GM18873 (cell line): Measurements from ENCODE around the gene TTC34.
"Not testable (repeated sequence)": the region's sequence is repeated elsewhere in the genome, so short reads cannot be mapped to it uniquely, and the experiment has no call there.

ENCODE experiments used
- ATAC-seq: cut with Tn5 transposase; IDR thresholded peaks from one replicate; pipeline ENCODE4 v1.9.1; 2021; ENCODE audit warnings: mild to moderate bottlenecking, moderate library complexity, moderate number of reproducible peaks; ENCODE audit not compliant: unreplicated experiment, low FRiP score

Gene TTC34

GRCh38 chr1:2686091-2686863, 115.2 kb downstream of the TTC34 start:
- ATAC-seq: not testable (repeated sequence)

- not testable (repeated sequence) for ATAC-seq
Observed at GRCh38 chr1:2685671-2686070, 115.8 kb downstream of the TTC34 start.

GRCh38 chr1:2684878-2685277, 116.6 kb downstream of the TTC34 start:
- ATAC-seq: not testable (repeated sequence)

DNA sequence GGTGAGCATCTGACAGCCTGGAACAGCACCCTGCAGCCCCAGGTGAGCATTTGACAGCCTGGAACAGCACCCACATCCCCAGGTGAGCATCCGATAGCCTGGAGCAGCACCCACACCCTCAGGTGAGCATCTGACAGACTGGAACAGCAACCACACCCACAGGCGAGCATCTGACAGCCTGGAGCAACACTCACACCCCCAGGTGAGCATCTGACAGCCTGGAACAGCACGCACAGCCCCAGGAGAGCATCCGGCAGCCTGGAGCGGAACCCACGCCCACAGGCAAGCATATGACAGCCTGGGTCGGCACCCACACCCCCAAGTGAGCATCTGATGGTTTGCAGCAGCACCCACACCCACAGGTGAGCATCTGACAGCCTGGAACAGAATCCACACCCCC, 117.5 kb downstream of the TTC34 start:
- not testable (repeated sequence) for ATAC-seq

DNA sequence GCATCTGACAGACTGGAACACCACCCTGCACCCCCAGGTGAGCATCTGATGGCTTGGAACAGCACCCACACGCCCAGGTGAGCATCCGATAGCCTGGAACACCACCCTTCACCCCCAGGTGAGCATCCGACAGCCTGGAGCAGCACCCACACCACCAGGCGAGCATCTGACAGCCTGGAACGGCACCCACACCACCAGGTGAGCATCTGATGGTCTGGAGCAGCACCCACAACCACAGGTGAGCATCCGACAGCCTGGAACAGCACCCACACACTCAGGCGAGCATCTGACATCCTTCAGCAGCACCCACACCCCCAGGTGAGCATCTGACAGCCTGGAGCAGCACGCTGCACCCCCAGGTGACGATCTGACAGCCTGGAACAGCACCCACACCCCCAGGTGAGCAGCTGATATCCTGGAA, 118.2 kb downstream of the TTC34 start:
- ATAC-seq: not testable (repeated sequence)

GRCh38 chr1:2682879-2683278, 118.6 kb downstream of the TTC34 start:
- ATAC-seq: not testable (repeated sequence)

DNA sequence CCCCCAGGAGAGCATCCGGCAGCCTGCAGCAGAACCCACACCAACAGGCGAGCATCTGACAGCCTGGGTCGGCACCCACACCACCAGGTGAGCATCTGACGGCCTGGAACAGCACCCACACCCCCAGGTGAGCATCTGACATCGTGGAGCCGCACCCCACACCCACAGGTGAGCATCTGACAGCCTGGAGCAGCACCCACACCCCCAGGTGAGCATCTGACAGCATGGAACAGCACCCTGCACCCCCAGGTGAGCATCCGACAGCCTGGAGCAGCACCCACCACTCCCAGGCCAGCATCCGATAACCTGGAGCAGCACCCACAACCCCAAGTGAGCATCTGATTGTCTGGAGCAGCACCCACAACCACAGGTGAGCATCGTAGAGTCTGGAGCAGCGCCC, 124.8 kb downstream of the TTC34 start:
- ATAC-seq: not testable (repeated sequence)

DNA sequence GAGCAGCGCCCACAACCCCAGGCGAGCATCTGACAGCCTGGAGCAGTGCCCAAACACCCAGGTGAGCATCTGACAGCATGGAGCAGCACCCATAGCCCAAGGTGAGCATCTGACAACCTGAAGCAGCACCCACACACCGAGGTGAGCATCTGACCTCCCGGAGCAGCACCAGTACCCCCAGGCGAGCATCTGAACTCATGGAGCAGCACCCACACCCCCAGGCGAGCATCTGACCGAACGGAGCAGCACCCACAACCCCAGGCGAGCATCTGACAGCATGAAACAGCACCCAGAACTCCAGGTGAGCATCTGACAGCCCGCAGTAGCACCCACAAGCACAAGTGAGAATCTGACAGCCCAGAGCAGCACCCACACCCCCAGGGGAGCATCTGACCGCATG, 129.8 kb downstream of the TTC34 start:
- not testable (repeated sequence) for ATAC-seq

GRCh38 chr1:2659806-2660205, 141.7 kb downstream of the TTC34 start:
- ATAC-seq: not testable (repeated sequence)

- not testable (repeated sequence) for ATAC-seq
Observed at GRCh38 chr1:2657909-2658308, 143.6 kb downstream of the TTC34 start.

GRCh38 chr1:2657124-2657523, 144.4 kb downstream of the TTC34 start:
- ATAC-seq: not testable (repeated sequence)

DNA sequence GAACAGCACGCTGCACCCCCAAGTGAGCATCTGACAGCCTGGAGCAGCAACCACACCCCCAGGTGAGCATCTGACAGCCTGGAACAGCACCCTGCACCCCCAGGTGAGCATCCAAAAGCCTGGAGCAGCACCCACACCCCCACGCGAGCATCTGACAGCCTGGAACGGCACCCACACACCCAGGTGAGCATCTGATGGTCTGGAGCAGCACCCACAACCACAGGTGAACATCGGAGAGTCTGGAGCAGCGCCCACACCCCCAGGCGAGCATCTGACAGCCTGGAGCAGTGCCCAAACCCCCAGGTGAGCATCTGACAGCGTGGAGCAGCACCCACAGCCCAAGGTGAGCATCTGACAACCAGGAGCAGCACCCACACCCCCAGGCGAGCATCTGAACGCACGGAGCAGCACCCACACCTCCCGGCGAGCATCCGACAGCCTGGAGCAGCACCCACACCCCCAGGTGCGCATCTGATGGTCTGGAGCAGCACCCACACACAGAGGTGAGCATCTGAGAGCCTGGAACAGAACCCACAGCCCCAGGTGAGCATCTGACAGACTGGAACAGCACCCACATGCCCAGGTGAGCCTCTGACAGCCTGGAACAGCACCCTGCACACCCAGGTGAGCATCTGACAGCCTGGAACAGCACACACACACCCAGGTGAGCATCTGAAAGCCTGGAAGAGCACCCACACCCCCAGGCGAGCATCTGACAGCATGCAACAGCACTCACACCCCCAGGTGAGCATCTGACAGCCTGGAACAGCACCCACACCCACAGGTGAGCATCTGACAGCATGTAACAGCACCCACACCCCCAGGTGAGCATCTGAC, 145.7 kb downstream of the TTC34 start:
- ATAC-seq: not testable (repeated sequence)

GRCh38 chr1:2654443-2654948, 147.0 kb downstream of the TTC34 start:
- ATAC-seq: not testable (repeated sequence)

- not testable (repeated sequence) for ATAC-seq
Observed at GRCh38 chr1:2653741-2654442, 147.6 kb downstream of the TTC34 start.

- ATAC-seq: not testable (repeated sequence)
Observed at GRCh38 chr1:2652926-2653571, 148.4 kb downstream of the TTC34 start.

- ATAC-seq: not testable (repeated sequence)
Observed at GRCh38 chr1:2652152-2652925, 149.2 kb downstream of the TTC34 start.

DNA sequence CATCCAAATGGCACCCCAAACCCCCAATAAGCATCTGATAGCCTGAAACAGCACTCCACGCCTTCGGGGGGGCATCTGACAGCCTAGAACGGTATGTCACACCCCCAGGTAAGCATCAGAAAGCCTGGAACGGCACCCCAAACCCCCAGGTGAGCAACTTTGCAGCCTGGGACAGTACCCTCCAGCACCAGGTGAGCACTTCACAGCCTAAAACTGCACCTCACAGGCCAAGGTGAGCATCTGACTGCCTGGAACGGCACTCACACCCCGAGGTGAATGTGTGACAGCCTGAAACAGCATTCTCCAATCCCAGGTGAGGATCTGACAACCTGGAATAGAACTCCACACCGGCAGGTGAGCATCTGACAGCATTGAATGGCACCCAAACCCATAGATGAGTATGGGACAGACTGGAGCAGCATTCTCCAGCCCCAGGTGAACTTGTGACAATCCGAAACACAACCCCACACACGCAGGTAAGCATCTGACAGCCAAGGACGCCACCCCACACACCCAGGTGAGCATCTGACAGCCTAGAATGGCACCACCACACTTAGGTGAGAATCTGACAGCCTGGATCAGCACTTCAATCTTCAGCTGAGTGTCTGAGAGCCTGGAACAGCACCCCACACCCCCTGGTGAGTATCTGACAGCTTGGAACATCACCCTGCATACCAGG, 150.4 kb downstream of the TTC34 start:
- ATAC-seq: no peak

- no peak for ATAC-seq
Observed at GRCh38 chr1:2646837-2647236, 154.7 kb downstream of the TTC34 start.

DNA sequence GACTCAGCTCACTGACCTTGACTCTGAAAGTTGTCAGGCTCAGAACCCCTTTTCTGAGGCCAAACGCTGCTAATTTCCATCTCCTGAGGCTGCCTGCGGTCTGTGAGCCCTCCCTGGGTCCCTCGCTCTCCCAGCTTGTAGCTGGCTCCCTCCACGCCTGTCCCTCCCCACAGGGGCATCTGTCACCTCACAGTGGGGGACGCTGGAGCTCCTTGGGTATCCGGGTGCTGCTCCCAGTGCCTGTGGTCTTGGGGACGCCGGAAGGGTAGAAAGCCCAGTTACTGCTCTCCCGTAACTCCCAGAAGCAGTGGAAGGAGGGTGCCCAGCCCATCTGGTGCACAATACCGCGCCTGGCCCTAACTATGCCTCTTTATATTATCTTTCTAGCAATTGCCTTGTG, 155.7 kb downstream of the TTC34 start:
- no peak for ATAC-seq
